DMS153 treated with DMSO at 0.1 percent for 48 hours (cell line): Measurements from ENCODE around the gene RASGRF1.

Source experiments
- DNase-seq: peaks from one replicate; lab custom pipeline; 2025; ENCODE audit not compliant: unreplicated experiment; lab: John Stamatoyannopoulos, UW

RASGRF1 gene

DNA sequence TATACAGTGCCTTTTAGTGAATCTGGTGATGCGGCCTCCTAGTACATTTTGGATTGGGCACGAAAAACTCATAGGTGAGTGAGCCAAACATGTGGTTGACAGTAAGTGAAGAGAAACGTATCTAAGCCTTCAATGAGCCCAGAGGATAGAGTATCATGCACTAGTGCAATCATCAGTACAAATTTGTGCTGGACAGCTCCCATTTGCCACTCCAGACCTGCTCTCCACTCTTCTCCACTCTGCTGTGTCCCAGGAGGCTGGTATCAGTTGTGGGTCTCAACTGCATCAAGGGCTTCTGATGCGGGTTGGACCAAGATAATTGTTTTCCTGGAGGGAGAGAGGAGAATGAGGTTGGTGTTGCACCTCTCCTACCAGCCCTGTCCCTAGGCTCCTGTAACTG is 9.1 kb upstream of the RASGRF1 start:
- no peak for DNase-seq

DNA sequence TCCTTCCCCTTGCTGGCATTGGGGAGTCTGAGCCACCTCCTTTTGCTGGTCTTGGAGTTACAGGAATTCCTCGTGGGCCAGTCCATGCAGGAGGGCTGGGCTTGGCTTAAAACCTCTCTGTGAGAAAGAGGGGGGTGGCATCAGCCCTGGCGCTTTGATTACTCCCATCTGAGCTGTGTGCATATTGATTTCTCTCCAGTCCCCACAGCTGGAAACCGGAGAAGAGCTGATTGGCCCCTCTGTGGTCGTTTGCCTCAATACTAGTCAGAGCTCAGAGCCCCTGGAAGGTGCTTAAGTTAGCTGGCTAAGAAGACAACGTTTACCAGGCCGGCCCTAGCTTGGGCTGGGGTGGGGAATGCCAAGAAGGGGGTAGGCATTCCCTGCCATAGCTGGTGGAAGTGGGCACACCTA is 4.0 kb upstream of the RASGRF1 start:
- no peak for DNase-seq

DNA sequence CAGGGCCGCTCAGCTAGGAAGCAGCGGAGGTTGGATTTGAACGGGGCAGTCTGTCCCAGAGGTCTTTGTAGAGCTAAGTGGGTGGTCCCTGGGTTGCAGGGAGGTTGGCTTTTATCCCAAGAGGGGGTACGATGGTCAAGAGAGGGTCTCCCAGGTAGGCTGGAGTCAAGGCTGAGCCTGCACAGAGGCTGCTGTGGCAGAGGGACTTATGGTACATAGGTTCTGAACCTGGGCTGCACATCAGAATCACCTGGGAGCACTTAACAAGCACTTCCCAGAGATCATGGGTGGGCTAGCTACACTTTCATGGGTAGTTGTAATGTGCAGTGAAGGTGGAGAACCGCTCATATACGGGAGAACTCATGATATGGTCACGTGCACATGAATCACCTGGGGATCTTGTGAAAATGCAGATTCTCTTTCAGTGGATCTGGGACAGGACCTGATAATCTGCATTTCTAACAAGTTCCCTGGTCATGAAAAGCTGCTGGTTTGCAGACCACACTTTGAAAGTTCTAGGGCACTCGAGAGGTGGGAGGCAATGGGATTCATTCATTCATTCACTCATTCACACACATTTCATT is 2.9 kb upstream of the RASGRF1 start:
- DNase-seq: no peak

DNA sequence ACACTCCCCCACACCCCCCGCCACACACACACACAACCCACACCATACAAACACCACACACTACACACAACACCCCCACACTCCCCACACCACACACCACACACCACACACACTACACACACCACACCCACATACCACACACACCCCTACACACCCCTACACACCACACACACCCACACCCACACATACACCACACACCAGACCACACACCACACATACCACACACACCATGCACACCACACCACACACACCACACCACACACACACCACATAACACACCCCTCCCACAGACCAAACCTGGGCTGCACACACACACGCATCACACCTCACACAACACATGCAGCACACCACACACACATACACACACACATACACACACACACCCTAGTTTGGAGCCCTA is 1.8 kb upstream of the RASGRF1 start:
- no peak for DNase-seq

DNA sequence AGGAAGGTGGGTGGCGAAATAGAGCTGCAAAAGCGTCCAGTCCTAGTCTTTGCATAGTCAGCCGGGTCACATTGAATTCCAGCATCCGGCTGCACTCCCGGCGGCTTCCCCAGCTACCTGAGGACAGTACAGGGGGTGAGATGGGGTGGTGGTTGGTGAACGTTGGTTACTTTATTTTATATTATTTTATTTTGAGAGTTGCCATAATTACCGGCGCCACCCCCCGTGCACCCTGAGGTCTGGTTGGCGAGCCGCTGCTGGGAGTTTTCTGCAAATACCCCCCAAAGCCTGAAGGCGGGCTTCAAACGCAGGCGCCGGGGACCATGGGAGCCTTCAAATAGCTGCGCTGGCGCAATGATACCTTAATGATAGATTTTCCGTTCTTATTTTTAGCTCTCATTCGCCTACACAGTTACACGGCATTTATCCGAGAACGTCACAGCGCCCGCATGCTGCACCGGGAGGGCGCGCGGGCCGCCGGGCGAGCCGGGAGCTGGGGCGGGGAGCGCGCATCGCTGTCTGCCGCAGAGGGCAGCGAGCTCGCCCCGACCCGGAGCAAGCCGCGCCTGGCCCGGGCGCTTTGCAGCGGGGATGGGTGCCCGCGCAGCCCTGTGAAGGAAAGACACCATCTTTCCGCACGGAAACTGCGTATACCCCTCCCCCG is 756 bp upstream of the RASGRF1 start:
- no peak for DNase-seq

DNA sequence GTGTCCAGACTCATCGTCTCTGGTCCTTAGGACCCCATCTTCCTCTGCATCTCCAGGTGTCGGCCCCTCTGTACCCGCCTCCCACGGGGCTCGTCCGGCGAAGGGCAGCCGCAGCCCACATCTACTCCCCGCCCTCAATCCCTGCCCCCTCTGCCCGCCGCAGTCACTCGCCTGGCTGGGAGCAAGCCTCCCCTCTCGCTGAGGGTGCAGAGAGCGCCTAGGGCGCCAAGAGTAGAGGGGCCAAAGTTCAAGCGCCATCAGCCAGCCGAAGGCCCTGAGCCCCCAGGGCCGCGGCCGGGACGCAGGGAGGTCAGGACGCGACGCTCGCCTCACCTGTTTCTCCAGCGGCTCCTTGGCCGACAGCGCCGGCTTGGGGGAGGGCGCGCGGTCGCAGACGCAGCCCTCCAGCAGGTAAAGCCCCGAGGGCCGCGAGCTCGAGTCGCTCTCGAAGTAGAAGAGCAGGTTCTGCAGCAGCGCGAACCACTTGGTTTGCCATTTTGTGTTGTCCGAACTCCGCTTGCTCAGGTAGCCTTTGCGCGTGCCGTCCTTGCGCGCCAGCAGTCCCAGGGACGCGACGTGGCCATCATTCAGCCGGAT is 592 bp downstream of the RASGRF1 start:
- no peak for DNase-seq

DNA sequence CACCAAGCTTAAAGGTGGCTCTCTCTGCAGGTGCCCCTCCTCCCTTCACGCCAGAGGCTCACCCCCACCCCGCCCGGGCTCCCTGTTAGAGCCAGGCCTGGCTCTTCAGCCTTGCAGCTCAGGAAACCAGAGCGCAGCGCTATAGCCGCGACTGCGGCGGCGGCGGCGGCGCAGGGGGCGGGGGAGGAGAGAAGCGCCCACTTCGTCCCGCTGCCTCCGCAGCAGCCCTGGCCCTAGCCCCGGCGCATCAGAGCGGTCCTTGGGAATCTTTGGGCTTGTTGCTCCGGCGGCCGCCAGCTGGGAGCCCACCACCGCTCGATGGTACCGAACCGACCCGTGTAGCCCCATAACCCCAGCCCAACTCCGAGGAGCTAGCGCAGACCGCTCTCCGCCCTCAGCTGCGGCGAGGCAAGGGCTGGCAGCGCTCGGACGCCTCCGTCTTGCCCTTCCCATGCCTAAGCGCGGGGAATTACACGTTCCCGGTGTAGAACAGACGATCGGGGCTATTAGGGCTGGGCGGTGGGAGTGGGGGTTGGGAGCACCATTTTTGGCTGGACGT is 1.2 kb downstream of the RASGRF1 start:
- no peak for DNase-seq

DNA sequence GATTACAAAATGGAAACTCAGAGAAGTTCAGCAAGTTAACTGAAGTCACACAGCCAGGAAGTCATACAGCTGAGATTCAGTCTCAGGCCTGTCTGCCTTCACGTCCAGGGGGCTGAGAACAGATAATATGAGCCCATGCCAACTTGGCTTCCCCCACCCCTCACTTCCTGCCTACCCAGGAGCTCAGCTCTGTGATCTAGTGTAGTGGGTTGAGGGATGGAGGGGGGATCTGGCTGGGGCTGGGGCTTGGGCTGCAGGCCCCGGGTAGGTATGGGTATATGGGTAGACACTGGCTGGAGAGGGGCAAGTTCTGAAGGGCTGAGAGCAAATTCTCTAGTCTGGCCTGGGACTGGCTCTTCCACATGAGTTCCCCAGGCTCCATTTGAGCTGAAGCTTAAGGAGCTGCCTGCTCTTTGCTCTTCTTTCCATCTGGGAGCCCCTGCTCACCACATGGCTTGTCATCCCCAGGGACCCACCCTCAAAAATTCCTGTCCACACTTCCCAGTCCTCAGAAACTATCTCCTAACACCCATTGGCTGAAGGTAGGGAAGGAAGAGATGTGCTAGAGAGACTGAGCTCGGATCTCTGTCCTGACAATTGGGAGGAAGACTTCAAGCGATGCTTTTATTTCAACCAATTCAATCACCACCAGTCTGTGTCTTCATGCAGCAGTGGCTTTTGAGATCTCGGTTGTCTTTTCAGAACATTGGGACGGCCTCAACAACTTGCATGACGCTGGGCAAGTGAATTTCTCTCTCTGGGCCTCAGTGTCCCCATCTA is 2.0 kb downstream of the RASGRF1 start:
- DNase-seq: no peak

- DNase-seq: no peak
Observed at GRCh38 chr15:79086814-79087213, 3.8 kb downstream of the RASGRF1 start.

GRCh38 chr15:79084308-79084968 is 6.1 kb downstream of the RASGRF1 start:
- no peak for DNase-seq

- DNase-seq: no peak
Observed at GRCh38 chr15:79083154-79083553, 7.4 kb downstream of the RASGRF1 start.

- no peak for DNase-seq
Observed at GRCh38 chr15:79082363-79083070, 8.1 kb downstream of the RASGRF1 start.

GRCh38 chr15:79078763-79079410 is 11.7 kb downstream of the RASGRF1 start:
- DNase-seq: no peak

- no peak for DNase-seq
Observed at GRCh38 chr15:79078003-79078402, 12.6 kb downstream of the RASGRF1 start.

GRCh38 chr15:79076661-79077060 is 13.9 kb downstream of the RASGRF1 start:
- no peak for DNase-seq

DNA sequence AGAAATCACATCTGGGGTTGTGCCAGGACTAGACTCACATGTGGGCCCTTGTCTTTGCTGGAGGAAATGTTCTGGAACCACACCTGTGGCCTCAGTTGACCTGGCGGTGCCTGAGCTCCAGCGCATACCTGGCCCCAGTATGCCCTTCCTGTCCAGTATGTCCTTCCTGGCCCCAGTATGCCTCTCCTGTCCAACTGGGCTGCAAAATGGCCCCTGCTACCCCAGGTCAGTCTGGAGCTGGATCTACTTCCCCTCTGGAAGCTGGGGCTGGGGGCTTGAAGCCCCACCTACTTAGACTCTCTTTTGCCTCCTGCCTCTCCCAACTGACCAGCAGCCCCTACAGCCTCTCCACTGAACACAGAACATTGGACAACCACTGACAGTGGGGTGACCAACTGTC is 15.3 kb downstream of the RASGRF1 start:
- no peak for DNase-seq

DNA sequence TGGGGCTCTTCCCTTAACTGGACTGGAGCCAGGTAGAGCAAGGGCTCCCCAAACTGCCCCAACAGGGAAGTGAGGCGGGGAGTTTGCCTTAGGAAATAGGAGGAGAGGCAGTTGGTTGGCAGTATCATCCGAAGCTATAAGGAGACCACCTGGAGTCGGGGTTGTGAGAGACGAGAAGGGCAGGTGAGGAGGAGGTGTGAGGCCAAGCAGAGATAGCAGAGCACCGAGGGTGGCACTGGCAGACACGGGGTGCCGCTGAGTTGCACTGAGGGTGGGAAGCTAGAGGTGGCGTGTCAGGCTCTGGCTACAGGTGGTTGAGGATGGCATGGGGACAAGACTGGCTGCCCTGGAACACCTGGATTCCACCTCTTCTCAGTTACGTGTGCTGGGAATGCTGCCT is 17.2 kb downstream of the RASGRF1 start:
- DNase-seq: no peak

GRCh38 chr15:79071901-79072300 is 18.7 kb downstream of the RASGRF1 start:
- DNase-seq: no peak

DNA sequence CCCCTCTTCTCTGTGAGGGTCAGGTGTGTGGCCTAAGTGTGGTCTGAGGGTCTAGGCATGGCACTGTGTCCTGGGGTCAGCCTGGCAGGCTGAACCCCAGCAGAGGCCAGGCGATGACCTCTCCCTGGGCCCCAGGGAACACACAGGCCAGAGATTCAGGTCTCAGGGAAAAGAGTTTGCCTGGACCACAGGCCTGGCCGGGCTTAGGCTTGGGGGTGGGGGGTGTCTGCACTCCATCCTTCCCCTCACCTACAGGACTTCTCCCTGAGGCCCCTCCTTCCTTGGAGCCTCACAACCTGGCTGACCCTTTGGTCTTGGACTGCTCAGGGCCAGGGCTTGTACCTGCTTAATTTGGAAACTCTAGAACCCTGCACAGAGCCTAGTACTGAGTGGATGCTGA is 21.8 kb downstream of the RASGRF1 start:
- no peak for DNase-seq

DNA sequence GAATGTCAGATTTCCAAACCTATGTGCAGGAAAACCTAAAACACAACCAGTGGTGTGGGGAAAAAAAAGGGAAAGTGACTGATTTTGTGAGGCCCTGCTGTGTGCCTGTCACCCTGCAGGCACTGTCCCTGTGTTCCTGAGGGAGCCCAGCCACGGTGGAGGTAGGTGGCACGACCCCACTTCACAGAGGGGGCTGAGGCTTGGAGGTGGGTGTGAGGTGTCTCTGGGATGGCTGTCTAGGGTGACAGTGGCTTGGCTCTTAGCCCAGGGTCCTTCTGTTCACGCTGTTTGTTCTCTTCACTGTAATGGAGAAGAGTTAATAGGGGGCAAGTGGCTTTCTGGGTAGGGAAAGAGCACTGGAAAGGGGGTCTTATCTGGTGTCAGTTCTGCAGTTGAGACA is 22.6 kb downstream of the RASGRF1 start:
- DNase-seq: no peak
